Islet of Langerhans (tissue), 1 donor: ENCODE results near the gene WSCD1.

Experiments used
- FAIRE-seq: peaks from one replicate; lab custom pipeline; 2011; peaks lifted over from hg19 to GRCh38; lab: Jason Lieb, UNC

Gene WSCD1

GRCh38 chr17:6069539-6070429 lies at the start of gene WSCD1:
Gene WSCD1 (plus strand): TSS chr17:6070379. CDS start chr17:6080659, 10,280 bp downstream.
- FAIRE-seq: no peak

- no peak for FAIRE-seq
Observed at GRCh38 chr17:6021011-6021400, 49.2 kb upstream of the WSCD1 start.

GRCh38 chr17:6021627-6022026 lies 48.6 kb upstream of the WSCD1 start:
- FAIRE-seq: no peak

GRCh38 chr17:6023036-6023831 lies 46.9 kb upstream of the WSCD1 start:
- FAIRE-seq: no peak

- FAIRE-seq: no peak
Observed at GRCh38 chr17:6024576-6024975, 45.6 kb upstream of the WSCD1 start.

GRCh38 chr17:6027342-6028024 lies 42.7 kb upstream of the WSCD1 start:
- FAIRE-seq: no peak

- no peak for FAIRE-seq
Observed at GRCh38 chr17:6028294-6028693, 41.9 kb upstream of the WSCD1 start.

- FAIRE-seq: no peak
Observed at GRCh38 chr17:6035801-6036394, 34.3 kb upstream of the WSCD1 start.

GRCh38 chr17:6040504-6040903 lies 29.7 kb upstream of the WSCD1 start:
- no peak for FAIRE-seq

GRCh38 chr17:6041246-6041645 lies 28.9 kb upstream of the WSCD1 start:
- FAIRE-seq: no peak

GRCh38 chr17:6043405-6043804 lies 26.8 kb upstream of the WSCD1 start:
- FAIRE-seq: no peak

GRCh38 chr17:6044261-6044660 lies 25.9 kb upstream of the WSCD1 start:
- FAIRE-seq: no peak

- FAIRE-seq: no peak
Observed at GRCh38 chr17:6045621-6046357, 24.4 kb upstream of the WSCD1 start.

GRCh38 chr17:6046431-6046830 lies 23.7 kb upstream of the WSCD1 start:
- FAIRE-seq: no peak

GRCh38 chr17:6046931-6047330 lies 23.2 kb upstream of the WSCD1 start:
- FAIRE-seq: no peak

GRCh38 chr17:6047966-6048365 lies 22.2 kb upstream of the WSCD1 start:
- FAIRE-seq: no peak

- FAIRE-seq: no peak
Observed at GRCh38 chr17:6048486-6048885, 21.7 kb upstream of the WSCD1 start.

- FAIRE-seq: no peak
Observed at GRCh38 chr17:6052926-6053325, 17.3 kb upstream of the WSCD1 start.

- no peak for FAIRE-seq
Observed at GRCh38 chr17:6054372-6054771, 15.8 kb upstream of the WSCD1 start.

GRCh38 chr17:6056104-6056503 lies 14.1 kb upstream of the WSCD1 start:
- no peak for FAIRE-seq

- no peak for FAIRE-seq
Observed at GRCh38 chr17:6057562-6057961, 12.6 kb upstream of the WSCD1 start.

GRCh38 chr17:6059406-6059805 lies 10.8 kb upstream of the WSCD1 start:
- no peak for FAIRE-seq
